Lower leg skin (tissue), 4 donors: Measurements from ENCODE around the gene HNF1A. TPM values are rescaled to one million over a fixed set of nuclear protein-coding genes. Genes with fewer than 3 reads are reported as not detected.
A peak's percentile ranks its signal among the peaks of the same experiment; 100 is the strongest.
"Not testable (repeated sequence)": the region's sequence is repeated elsewhere in the genome, so short reads cannot be mapped to it uniquely, and the experiment has no call there.

Experiments
- DNase-seq, 2 donors: peaks; one replicate each; pipeline ENCODE4 v3.0.0-alpha.2; 2019; ENCODE audit warnings: low spot score in 2 of 2
- H3K4me3 ChIP-seq: fragments of 200-600 bp; sonication (generic); 2 replicates; pipeline ENCODE4 v1.5.1; 2017; ENCODE audit warnings: mild to moderate bottlenecking, low read depth; ENCODE audit not compliant: poor library complexity, severe bottlenecking
- POLR2A ChIP-seq, 2 donors: fragments of 450-650 bp; IDR thresholded peaks; one replicate each; pipeline ENCODE4 v1.6.1; 2016 to 2017; ENCODE audit warnings: antibody characterized with exemption in 2 of 2, mild to moderate bottlenecking in 1 of 2, moderate library complexity in 1 of 2
- WGBS, 2 donors: methylation state at CpG; one replicate each; pipeline ENCODE4 v1.1.5; 2018; 5-methylcytosine and 5-hydroxymethylcytosine counted together
- intact Hi-C: fragments of 100-400 bp; cut with DNase I; formaldehyde crosslinking; loops from one replicate; pipeline ENCODE4 v1.15.0; 2023; ENCODE audit warnings: low total_unique reads
- total RNA-seq, 4 donors: library from RNA; depleted of rRNA; stranded (reverse); fragments of >200 nt; gene quantifications; one replicate each; pipeline ENCODE4 v1.1.0, GENCODE V29; 2016
- TF ChIP-seq, protein P1 (sequence below), 3 donors: fragments of 450-650 bp; IDR thresholded peaks; one replicate each; pipeline ENCODE4 v1.5.1; 2016; ENCODE audit warnings: antibody characterized with exemption in 3 of 3, mild to moderate bottlenecking in 3 of 3, moderate library complexity in 2 of 3

Gene HNF1A
- total RNA-seq, 4 donors from 2014 or later: 0.10 to 0.23 TPM; not detected in 2

DNA sequence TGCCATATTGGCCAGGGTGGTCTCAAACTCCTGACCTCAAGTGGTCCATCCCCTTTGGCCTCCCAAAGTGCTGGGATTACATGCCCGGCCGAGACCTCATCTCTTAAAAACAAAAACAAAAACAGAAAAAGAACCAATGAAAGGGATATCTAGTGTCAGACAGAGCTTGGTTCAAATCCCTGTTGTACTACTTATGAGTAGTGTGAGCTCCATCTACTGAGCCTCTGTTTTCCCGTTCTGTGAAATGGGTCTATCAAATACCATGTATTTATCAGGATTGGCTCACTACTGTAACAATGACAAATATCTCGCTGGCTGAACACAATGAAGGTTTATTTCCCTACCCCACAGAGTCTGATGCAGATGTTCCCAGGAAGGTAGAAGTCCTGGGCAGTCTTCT lies 36.9 kb upstream of the HNF1A start:
- H3K4me3 ChIP-seq: no peak overlapping the region
- 96 to 100% methylated on average over 4 of the region's 4 CpGs for WGBS, 2 donors
- TF ChIP-seq, protein P1, sequence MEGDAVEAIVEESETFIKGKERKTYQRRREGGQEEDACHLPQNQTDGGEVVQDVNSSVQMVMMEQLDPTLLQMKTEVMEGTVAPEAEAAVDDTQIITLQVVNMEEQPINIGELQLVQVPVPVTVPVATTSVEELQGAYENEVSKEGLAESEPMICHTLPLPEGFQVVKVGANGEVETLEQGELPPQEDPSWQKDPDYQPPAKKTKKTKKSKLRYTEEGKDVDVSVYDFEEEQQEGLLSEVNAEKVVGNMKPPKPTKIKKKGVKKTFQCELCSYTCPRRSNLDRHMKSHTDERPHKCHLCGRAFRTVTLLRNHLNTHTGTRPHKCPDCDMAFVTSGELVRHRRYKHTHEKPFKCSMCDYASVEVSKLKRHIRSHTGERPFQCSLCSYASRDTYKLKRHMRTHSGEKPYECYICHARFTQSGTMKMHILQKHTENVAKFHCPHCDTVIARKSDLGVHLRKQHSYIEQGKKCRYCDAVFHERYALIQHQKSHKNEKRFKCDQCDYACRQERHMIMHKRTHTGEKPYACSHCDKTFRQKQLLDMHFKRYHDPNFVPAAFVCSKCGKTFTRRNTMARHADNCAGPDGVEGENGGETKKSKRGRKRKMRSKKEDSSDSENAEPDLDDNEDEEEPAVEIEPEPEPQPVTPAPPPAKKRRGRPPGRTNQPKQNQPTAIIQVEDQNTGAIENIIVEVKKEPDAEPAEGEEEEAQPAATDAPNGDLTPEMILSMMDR (IDR thresholded peaks at IDR 0.05): no peak
- no peak for TF ChIP-seq POLR2A (IDR thresholded peaks at IDR 0.05)
- no peak for DNase-seq
- intact Hi-C loops: no loop called here

DNA sequence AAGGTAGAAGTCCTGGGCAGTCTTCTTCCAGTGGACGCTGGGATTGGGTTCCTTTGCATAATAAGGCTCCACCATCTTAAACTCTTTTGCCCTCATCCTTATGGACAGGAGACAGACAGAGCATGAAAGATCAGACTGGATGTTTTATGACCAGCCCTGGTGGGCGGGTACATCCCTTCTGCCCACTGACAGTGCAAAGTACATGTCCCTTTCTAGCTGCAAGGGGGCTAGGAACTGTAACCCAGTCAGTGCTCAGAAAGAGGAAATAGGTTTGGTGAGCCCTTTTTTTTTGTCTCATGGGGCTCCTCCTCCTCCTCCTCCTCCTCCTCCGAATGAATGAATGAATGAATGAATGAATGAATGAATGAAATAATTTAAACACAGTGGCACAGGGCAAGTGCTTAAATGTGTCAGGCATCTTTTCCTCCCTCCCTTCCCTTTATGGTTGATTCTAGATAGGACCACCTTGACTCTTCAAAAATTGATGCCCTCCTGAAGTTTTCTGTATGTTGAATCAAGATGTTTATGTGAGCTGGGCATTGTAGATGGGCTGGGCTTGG lies 36.4 kb upstream of the HNF1A start:
- WGBS, 2 donors: 65 to 75% methylated on average over 3 of the region's 3 CpGs
- no peak for TF ChIP-seq POLR2A (IDR thresholded peaks at IDR 0.05)
- TF ChIP-seq, protein P1 (IDR thresholded peaks at IDR 0.05): no peak
- no peak for DNase-seq
- intact Hi-C loops: no loop called here
- H3K4me3 ChIP-seq: no peak overlapping the region

DNA sequence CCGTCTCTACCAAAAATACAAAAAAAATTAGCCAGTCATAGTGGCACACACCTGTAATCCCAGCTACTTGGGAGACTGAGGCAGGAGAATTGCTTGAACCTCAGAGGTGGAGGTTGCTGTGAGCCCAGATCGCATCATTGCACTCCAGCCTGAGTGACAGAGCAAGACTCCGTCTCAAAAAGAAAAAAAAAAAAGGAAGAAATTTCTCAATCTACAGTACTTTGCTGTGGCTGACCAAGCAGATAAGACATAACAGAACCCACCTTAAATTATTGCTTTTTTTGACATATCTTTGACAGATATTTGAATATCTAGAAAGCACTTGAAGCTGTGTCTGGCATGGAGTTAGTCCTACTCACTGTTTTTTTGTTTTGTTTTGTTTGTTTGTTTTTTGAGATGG lies 34.9 kb upstream of the HNF1A start:
- TF ChIP-seq, protein P1 (IDR thresholded peaks at IDR 0.05): no peak
- no peak for TF ChIP-seq POLR2A (IDR thresholded peaks at IDR 0.05)
- H3K4me3 ChIP-seq: no peak overlapping the region
- intact Hi-C loops: no loop called here
- no peak for DNase-seq
- 79 to 84% methylated on average over 3 of the region's 3 CpGs for WGBS, 2 donors

DNA sequence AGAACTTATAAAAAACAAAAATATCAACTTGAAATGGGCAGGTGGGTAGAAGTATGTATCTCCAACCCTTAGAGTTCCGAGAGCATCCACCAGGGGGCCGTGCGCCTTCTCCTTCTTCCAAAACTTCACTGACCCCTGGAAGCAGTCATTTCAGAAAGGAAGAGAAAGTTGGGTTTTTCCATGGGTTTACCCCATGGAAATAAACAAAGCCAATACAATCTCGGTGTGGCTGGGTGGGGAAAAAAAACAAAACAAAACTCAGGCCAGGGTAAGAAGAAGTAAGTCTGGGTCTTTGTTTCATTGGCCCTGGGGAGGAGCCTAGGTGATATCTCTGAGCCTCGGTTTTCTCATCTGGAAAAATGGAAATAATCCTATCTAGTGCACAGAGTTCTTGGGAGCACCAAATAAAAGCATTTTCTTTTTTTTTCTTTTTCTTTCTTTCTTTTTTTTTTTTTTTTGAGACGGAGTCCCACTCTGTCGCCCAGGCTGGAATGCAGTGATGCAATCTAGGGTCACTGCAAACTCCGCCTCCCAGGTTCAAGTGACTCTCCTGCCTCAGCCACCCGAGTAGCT lies 33.6 kb upstream of the HNF1A start:
- DNase-seq: peak in 1 of 2 donors; percentile 38
- H3K4me3 ChIP-seq: no peak overlapping the region
- intact Hi-C loops: no loop called here
- WGBS, 2 donors: 50 to 54% methylated on average over 9 of the region's 9 CpGs
- TF ChIP-seq POLR2A (IDR thresholded peaks at IDR 0.05): no peak

DNA sequence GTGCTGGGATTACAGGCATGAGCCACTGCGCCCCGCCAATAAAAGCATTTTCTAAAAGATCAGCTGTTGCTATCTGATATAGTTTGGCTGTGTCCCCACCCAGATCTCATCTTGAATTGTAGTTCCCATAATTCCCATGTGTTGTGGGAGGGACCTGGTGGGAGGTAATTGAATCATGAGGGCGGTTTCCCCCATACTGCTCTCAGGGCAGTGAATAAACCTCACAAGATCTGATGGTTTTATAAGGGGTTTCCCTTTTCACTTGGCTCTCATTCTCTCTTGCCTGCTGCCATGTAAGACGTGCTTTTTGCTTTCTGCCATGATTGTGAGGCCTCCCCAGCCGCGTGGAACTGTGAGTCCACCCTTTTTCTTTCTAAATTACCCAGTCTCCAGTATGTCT lies 32.8 kb upstream of the HNF1A start:
- WGBS, 2 donors: 86 to 87% methylated on average over 6 of the region's 6 CpGs
- intact Hi-C loops: not testable (repeated sequence)

DNA sequence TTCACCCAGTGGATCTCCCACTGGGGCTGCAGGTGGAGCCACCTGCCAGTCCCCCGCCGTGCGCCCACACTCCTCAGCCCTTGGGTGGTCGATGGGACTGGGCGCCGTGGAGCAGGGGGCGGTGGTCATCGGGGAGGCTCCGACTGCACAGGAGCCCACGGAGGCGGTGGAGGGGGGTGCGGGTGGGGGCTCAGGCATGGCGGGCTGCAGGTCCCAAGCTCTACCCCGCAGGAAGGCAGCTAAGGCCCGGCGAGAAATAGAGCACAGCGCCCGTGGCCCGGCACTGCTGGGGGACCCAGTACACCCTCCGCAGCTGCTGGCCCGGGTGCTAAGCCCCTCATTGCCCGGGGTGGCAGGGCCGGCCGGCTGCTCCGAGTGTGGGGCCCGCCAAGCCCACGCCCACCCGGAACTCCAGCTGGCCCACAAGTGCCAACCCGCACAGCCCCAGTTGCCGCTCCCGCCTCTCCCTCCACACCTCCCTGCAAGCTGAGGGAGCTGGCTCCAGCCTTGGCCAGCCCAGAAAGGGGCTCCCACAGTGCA lies 28.0 kb upstream of the HNF1A start:
- WGBS, 2 donors: 98% methylated on average over 14 of the region's 31 CpGs; no CpG with 5 or more reads in 1 of the 2 donors
- DNase-seq, intact Hi-C loops, H3K4me3 ChIP-seq: not testable (repeated sequence)

More for the DNA sequence above, 32.8 kb upstream of the HNF1A start:
- not testable (repeated sequence) for H3K4me3 ChIP-seq, DNase-seq

DNA sequence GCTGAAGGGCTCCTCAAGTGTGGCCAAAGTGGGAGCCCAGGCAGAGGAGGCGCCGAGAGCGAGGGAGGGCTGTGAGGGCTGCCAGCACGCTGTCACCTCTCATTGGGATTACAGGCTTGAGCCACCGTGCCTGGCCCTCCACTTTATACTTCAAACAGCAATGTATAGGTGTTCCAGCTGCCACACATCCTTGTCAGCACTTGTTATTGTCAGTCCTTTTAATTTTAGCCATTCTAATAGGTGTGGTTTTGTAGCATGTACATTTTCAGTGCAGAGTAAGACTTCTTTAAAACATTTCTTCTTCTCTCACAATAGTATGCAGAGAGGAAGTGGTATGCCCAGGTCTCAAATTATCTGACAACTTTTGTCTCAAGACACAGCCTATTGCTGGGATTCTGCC lies 27.5 kb upstream of the HNF1A start:
- DNase-seq: no peak
- no peak overlapping the region for H3K4me3 ChIP-seq
- TF ChIP-seq, protein P1 (IDR thresholded peaks at IDR 0.05): no peak
- TF ChIP-seq POLR2A (IDR thresholded peaks at IDR 0.05): no peak
- WGBS, 2 donors: 88 to 93% methylated on average over 5 of the region's 5 CpGs
- intact Hi-C loops: no loop called here
